ENCODE results near the gene CC2D1A. TPM values are rescaled to one million over a fixed set of nuclear protein-coding genes. Genes with fewer than 3 reads are reported as not detected.

The CC2D1A gene
- total and polyA plus RNA-seq, 2 experiments from 2014 or later: 15.8 to 20.6 TPM

DNA sequence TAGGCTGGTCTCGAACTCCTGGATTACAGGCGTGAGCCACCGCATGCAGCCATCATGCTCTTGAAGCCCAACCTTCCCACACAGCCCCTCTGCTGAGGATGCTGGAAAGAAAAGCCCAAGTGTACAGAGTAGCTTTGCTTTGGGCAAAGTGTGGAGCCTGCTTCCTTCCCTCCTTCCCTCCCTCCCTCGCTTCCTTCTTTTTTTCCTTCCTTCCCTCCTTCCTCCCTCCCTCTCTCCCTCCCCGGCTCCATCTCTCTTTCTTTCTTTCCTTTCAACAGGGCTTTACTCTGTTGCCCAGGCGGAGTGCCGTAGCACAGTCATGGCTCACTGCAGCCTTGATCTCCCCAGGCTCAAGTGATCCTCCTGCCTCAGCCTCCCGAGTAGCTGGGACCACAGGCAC, 2.7 kb downstream of the CC2D1A start:
- no peaks in the 10 kb centered on the region for H3K9me2 ChIP-seq (ENCODE audit: insufficient read depth)
- H3K4me1 ChIP-seq (ENCODE audit: insufficient read depth): no peaks in the 10 kb centered on the region
- no peaks in the 10 kb centered on the region for H3F3A ChIP-seq (ENCODE audit: insufficient read depth)
- H4K20me1 ChIP-seq (ENCODE audit: insufficient read depth): no peaks in the 10 kb centered on the region
- H3K4me3 ChIP-seq: no peak overlapping the region
- H3K79me2 ChIP-seq (ENCODE audit: insufficient read depth): no peaks in the 10 kb centered on the region; the same call in 1 of the 2 replicates
- H3K27me3 ChIP-seq (replicated peaks; ENCODE audit: insufficient read depth): no peaks in the 10 kb centered on the region
- no peak for DNase-seq
- H3K4me2 ChIP-seq (ENCODE audit: unreplicated experiment): no peak overlapping the region
- H2AFZ ChIP-seq: no peak overlapping the region
- H3K9ac ChIP-seq: no peak overlapping the region
- WGBS, 2 experiments (ENCODE audit: low coverage in 1 of 2, low lambda C conversion rate in 2 of 2, missing lambda C conversion rate in 2 of 2): 90 to 94% methylated on average over 6 to 8 of the region's 8 CpGs
- in situ Hi-C loops (cut with MboI): no loop called here
- no peak overlapping the region for H3K27ac ChIP-seq
- peaks cover 5% of the 10 kb centered on the region; the same call in 1 of the 2 replicates for H3K36me3 ChIP-seq (ENCODE audit: low read depth)
- no peaks in the 10 kb centered on the region for H3K9me3 ChIP-seq (ENCODE audit: low read depth)
- TF ChIP-seq EZH2phosphoT487 (IDR thresholded peaks at IDR 0.05; ENCODE audit: insufficient read depth, low read depth) (no peak), EZH2 (IDR thresholded peaks at IDR 0.05; ENCODE audit: insufficient read depth, poor library complexity, severe bottlenecking) (no peak)

GRCh38 chr19:13909430-13909829, 3.4 kb downstream of the CC2D1A start:
- TF ChIP-seq EZH2phosphoT487 (IDR thresholded peaks at IDR 0.05; ENCODE audit: insufficient read depth, low read depth) (no peak), EZH2 (IDR thresholded peaks at IDR 0.05; ENCODE audit: insufficient read depth, poor library complexity, severe bottlenecking) (no peak)
- no peak overlapping the region for H3K9ac ChIP-seq
- H3K4me1 ChIP-seq (ENCODE audit: insufficient read depth): no peaks in the 10 kb centered on the region
- H3K4me2 ChIP-seq (ENCODE audit: unreplicated experiment): no peak overlapping the region
- no peaks in the 10 kb centered on the region for H3K9me2 ChIP-seq (ENCODE audit: insufficient read depth)
- DNase-seq: no peak
- no peak overlapping the region for H2AFZ ChIP-seq
- in situ Hi-C loops (cut with MboI): no loop called here
- H3K36me3 ChIP-seq (ENCODE audit: low read depth): peaks cover 5% of the 10 kb centered on the region; the same call in 1 of the 2 replicates
- H4K20me1 ChIP-seq (ENCODE audit: insufficient read depth): no peaks in the 10 kb centered on the region
- H3K9me3 ChIP-seq (ENCODE audit: low read depth): no peaks in the 10 kb centered on the region
- no peaks in the 10 kb centered on the region for H3F3A ChIP-seq (ENCODE audit: insufficient read depth)
- no peak overlapping the region for H3K27ac ChIP-seq
- no peaks in the 10 kb centered on the region; the same call in 1 of the 2 replicates for H3K79me2 ChIP-seq (ENCODE audit: insufficient read depth)
- no peaks in the 10 kb centered on the region for H3K27me3 ChIP-seq (replicated peaks; ENCODE audit: insufficient read depth)
- 90 to 92% methylated on average over 2 of the region's 2 CpGs for WGBS, 2 experiments (ENCODE audit: low coverage in 1 of 2, low lambda C conversion rate in 2 of 2, missing lambda C conversion rate in 2 of 2)
- no peak overlapping the region for H3K4me3 ChIP-seq

DNA sequence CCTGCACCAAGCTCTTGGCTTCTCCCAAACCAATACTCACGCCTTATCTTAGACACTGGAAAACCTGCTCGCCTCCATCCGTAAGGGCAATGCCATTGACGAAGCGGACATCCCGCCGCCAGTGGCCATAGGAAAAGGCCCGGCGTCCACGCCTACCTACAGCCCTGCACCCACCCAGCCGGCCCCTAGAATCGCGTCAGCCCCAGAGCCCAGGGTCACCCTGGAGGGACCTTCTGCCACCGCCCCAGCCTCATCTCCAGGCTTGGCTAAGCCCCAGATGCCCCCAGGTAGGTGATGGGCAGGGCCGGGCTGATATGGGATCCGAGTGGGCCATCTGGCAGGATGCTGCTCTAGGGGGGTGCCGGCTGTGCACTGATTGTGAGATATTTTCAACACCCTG, 7.4 kb downstream of the CC2D1A start:
- H2AFZ ChIP-seq: no peak overlapping the region
- no peak overlapping the region for H3K27ac ChIP-seq
- no peaks in the 10 kb centered on the region for H3K4me1 ChIP-seq (ENCODE audit: insufficient read depth)
- no peaks in the 10 kb centered on the region for H3K79me2 ChIP-seq (ENCODE audit: insufficient read depth)
- no peaks in the 10 kb centered on the region for H3K9me3 ChIP-seq (ENCODE audit: low read depth)
- no peaks in the 10 kb centered on the region for H3K9me2 ChIP-seq (ENCODE audit: insufficient read depth)
- in situ Hi-C loops (cut with MboI): no loop called here
- no peaks in the 10 kb centered on the region for H4K20me1 ChIP-seq (ENCODE audit: insufficient read depth)
- DNase-seq: no peak
- TF ChIP-seq EZH2 (IDR thresholded peaks at IDR 0.05; ENCODE audit: insufficient read depth, poor library complexity, severe bottlenecking) (no peak), EZH2phosphoT487 (IDR thresholded peaks at IDR 0.05; ENCODE audit: insufficient read depth, low read depth) (no peak)
- H3K36me3 ChIP-seq (ENCODE audit: low read depth): peaks cover 10% of the 10 kb centered on the region; the same call in 1 of the 2 replicates
- H3K9ac ChIP-seq: no peak overlapping the region
- H3K4me2 ChIP-seq (ENCODE audit: unreplicated experiment): no peak overlapping the region
- H3K4me3 ChIP-seq: no peak overlapping the region
- 96% methylated on average over 14 to 17 of the region's 17 CpGs for WGBS, 2 experiments (ENCODE audit: low coverage in 1 of 2, low lambda C conversion rate in 2 of 2, missing lambda C conversion rate in 2 of 2)
- H3F3A ChIP-seq (ENCODE audit: insufficient read depth): no peaks in the 10 kb centered on the region
- no peaks in the 10 kb centered on the region for H3K27me3 ChIP-seq (replicated peaks; ENCODE audit: insufficient read depth)

DNA sequence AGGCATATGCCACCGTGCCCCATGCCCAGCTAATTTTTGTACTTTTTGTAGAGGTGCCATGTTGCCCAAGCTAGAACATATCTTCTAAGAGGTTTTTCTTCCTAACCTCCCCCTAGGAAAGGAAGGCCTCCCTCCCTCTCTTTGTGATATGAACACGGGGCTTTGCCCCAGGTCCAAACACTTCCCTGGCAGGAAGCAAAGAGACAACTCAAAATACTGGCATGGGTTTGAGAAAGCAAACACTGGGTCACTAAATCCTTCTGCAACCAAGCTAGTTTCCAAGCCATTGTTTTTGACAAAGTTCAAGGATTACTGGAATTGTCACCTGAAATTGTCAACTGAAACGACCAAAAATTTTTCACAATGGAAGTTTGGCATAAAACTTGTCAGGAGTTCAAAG, 8.8 kb downstream of the CC2D1A start:
- no peak overlapping the region for H3K27ac ChIP-seq
- H3K4me3 ChIP-seq: no peak overlapping the region
- 66 to 73% methylated on average over 3 of the region's 3 CpGs for WGBS, 2 experiments (ENCODE audit: low coverage in 1 of 2, low lambda C conversion rate in 2 of 2, missing lambda C conversion rate in 2 of 2)
- H3K79me2 ChIP-seq (ENCODE audit: insufficient read depth): no peaks in the 10 kb centered on the region
- no peaks in the 10 kb centered on the region for H4K20me1 ChIP-seq (ENCODE audit: insufficient read depth)
- H3K4me1 ChIP-seq (ENCODE audit: insufficient read depth): no peaks in the 10 kb centered on the region
- peaks cover 10% of the 10 kb centered on the region; the same call in 1 of the 2 replicates for H3K36me3 ChIP-seq (ENCODE audit: low read depth)
- no peak overlapping the region for H2AFZ ChIP-seq
- no peak overlapping the region for H3K4me2 ChIP-seq (ENCODE audit: unreplicated experiment)
- no peaks in the 10 kb centered on the region for H3K9me3 ChIP-seq (ENCODE audit: low read depth)
- H3K9ac ChIP-seq: no peak overlapping the region
- in situ Hi-C loops (cut with MboI): no loop called here
- H3K9me2 ChIP-seq (ENCODE audit: insufficient read depth): no peaks in the 10 kb centered on the region
- no peak for TF ChIP-seq EZH2 (IDR thresholded peaks at IDR 0.05; ENCODE audit: insufficient read depth, poor library complexity, severe bottlenecking)
- no peak for TF ChIP-seq EZH2phosphoT487 (IDR thresholded peaks at IDR 0.05; ENCODE audit: insufficient read depth, low read depth)
- H3K27me3 ChIP-seq (replicated peaks; ENCODE audit: insufficient read depth): no peaks in the 10 kb centered on the region
- DNase-seq: no peak
- H3F3A ChIP-seq (ENCODE audit: insufficient read depth): no peaks in the 10 kb centered on the region
